Kidney capillary endothelial cell (primary cell): ENCODE results near the gene KCNIP1.
A peak's percentile ranks its signal among the peaks of the same experiment; 100 is the strongest.

Experiments used
- DNase-seq: peaks from one replicate; pipeline ENCODE4 v3.0.0-alpha.2; 2018; ENCODE audit warnings: low spot score

The KCNIP1 gene

DNA sequence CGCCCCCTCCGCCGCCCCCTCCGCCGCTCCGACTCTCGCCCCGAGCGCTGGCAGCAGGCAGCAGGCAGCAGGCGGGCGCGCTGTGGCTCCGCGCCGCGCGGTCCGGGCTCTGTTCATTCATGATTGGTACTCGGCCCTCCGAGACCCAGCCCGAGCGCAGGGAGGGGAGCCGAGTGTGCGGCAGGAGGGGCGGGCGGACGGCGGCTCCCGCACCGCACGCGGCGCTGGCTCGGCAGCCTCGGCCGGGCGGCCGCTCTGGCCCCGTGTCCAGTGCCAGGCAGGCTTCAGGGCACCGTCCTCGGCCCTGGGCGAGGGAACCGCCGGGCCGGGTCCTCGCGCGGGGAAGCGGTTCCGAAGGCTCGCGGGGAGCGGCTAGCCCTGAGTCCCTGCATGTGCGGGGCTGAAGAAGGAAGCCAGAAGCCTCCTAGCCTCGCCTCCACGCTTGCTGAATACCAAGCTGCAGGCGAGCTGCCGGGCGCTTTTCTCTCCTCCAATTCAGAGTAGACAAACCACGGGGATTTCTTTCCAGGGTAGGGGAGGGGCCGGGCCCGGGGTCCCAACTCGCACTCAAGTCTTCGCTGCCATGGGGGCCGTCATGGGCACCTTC, at the start of gene KCNIP1:
KCNIP1 (plus strand) TSS at position 31 of the 607 bp plus-strand sequence.
- no peak for DNase-seq

DNA sequence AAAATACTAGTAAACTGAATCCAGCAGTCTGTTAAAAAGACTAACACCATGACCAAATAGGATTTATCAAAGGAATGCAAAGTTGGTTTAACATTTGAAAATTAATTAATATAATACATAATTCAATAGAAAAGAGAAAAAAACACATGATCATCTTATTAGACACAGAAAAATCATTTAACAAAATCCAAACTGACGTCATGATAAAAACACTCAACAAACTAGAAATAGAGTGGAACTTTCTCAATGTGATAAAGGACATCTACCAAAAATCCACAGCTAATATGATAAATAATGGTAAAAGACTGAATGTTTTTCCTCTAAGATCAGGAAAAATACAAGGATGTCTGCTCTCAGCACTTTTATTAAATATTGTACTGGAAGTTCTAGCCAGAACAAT, 40.4 kb upstream of the KCNIP1 start:
- no peak for DNase-seq

DNA sequence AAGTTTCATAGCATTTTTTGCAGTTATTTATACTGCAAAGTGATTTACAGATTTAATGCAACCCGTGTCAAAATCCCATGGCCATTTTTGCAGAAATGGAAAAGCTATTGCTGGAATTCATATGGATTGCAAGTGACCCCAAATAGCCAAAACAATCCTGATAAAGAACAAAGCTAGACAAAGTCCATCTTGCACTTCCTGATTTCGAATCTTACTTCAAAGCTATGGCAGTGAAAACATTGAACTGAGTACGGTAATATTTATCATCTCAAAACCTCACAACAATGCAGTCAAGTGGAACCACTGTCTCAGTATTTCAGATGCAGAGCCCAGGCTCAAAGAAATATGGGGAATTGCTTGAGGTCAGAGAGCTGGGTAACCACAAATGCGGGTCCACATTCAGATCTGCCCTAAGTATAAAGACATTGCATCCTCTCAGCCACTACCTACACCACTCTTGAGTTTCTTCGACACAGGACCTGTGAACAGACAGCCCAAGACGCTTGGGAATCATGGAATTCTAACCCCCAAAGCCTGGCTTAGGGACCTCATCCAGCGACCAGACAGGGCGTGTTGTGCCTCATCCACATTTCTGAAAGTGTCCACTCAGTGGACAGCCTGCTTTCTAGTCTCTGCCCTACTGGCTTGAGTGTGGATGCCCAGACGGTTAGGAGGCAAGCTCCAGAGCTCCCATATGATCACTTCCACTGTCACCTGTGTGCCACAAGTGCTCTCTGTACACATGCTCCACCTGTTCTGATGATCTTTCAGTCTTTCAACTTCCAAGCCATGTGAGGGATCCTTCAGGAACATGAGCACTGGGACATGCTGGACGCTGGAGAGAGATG, 39.3 kb upstream of the KCNIP1 start:
- DNase-seq: no peak

DNA sequence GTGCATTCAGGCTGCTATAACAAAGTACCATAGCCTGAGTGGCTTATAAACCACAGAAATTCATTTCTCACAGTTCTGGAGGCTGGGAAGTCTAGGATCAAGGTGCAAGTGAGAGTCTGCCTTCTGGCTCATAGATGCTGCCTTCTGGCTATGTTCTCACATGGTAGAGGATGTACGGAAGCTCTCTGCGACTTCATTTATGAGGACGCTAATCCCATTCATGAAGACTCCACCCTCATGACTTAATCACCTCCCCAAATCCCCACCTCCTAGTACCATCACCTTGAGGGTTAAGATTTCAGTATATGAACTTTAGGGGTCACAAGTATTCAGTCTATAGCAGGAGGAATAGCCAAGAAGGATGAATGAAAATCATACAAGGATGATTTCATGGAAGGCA, 37.3 kb upstream of the KCNIP1 start:
- DNase-seq: no peak

DNA sequence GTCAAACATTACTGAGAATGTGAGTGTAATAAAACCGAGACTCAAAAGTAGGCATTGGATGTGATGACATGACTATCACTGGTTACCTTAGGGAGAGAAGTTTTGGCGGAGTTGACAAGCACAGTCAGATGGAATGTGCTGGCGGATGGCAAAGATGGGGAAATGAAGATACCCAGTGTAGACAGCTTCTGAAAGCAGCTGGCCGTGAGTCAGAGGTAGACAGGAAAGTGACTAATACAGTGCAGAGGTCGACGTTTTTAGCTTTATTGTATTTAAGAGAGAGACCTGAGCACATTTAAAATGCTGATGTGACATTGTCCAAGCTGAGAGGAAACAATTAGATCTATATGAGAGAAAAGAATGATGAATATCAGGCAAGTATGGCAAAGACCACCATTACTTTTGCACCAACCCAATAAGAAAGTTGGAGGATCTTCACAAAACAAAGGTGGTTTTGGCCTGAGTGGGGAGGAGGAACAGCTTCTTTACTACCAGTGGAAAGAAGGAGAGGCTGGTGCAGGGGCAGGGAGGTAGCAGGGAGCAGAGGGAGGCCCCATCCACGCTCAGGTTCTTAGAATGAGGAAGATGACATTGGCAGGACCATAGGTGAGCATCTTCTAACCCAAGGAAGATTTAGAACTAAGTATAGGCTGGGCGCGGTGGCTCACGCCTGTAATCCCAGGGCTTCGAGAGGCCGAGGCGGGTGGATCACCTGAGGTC, 36.7 kb upstream of the KCNIP1 start:
- DNase-seq: peak; percentile 94

DNA sequence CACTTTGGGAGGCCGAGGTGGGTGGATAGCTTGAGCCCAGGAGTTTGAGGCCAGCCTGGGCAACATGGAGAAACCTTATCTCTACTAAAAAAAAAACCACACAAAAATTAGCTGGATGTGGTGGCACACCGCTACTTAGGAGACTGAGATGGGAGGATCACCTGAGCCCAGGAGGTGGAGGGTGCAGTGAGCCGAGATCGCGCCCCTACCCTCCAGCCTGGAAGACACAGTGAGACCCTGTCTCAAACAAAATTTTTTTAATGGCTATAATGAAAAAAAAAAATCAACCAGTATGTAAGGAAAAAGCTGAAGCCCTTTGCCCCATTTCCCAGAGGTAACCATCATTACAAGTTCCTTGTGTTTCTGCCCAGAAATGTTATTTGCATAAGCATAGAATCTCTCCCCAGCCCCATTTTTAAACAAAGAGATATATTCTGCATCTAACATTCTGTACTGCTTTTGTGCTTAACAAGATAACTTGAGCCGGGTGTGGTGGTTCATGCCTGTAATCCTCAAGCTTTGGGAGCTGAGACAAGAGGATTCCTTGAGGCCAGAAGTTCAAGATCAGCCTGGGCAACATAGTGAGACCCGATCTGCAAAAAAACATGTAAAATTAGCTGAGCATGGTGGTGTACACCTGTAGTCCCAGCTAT, 35.1 kb upstream of the KCNIP1 start:
- no peak for DNase-seq

DNA sequence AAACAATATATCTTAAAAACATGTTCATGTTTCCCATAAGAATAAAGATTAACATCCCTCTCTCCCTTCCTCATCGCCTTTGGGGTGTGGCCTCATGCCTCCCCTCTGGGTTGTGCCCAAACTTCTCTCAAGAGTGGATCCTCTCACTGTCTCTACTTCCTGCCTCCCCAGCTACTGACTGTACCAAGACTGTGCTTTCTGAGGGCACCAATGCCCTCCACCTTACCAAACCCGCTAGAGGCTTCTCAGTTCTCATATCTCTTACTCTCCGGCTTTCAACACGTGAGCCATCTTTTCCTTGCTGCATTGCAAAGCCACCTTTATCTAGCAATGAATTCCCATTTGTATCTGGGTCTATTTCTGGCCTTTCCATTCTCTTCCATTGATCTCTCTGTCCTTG, 34.4 kb upstream of the KCNIP1 start:
- no peak for DNase-seq

DNA sequence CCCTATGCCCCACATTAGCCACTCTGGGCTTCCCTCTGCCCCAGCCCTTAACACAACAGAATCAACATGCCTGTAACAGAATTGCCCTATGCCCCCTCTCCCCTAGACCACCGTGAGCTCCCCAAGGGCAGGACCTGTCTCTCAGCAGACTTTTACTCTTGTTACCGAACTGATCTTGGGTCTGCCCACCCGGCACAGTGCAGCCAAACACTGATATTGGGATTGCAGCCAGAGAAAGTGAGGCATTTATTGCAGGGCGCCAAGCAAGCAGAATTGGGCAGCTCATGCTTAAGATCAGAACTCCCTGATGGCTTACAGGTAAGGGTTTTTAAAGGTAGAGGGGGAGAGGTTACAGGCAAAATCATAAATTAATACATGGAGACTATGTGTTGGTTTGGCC, 33.5 kb upstream of the KCNIP1 start:
- DNase-seq: no peak

DNA sequence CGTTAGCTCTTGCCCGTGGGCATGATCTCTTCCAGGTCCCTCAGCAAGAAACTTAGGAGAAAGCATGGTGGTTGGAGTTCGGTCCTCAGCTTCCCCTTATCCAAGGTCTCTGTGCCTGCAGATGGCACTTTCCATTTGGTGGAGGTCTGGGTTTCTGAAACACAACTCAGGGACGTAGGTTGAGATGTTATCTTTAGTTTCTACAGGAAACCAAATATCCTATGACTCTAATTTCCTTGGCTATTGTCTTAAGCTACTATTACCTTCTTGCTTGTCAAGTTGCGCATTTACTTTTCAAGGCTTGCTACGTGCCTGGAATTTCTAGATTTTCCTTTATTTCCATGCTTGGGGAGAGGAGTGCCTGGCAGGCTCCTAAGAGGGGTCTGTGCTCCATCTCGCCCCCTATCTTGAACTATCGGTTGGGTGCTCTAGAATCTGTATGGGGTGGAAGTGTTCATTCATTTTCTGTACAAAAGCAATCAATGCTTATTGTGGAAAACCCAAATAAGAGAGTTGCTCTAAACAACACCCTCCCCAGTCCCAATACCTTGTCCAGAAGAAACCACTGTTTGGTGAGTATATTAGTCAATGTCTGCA, 32.9 kb upstream of the KCNIP1 start:
- peak; percentile 31 for DNase-seq

DNA sequence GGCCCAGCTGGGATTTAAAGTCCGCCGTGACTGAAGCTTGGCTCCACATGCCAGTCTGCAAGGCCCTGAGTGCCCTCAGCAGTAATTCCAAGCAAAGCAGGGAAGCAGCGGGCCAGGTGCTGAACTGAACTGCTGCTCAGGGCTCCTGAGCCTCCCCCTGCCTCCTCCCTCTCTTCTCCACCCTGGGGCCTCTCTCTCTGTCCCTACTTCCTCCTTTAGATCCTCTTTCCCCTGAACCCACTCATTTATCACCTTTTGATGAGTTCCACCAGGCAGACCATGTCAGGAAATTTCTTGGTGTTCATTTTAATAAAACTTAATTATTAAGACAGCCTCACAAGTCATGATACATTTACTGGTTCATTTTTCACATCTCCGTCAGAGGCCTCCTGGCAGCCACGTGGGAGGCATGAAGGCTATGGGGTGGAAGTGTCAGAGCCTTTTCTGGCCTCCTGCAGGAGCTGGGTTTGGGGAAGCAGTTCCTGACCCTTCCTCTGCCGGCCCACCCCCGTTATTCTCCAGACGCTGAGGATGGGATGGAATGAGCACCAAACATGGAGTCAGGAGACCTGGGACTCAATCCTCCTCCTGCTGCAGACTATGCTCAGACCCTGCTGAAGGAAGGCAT, 32.2 kb upstream of the KCNIP1 start:
- no peak for DNase-seq

DNA sequence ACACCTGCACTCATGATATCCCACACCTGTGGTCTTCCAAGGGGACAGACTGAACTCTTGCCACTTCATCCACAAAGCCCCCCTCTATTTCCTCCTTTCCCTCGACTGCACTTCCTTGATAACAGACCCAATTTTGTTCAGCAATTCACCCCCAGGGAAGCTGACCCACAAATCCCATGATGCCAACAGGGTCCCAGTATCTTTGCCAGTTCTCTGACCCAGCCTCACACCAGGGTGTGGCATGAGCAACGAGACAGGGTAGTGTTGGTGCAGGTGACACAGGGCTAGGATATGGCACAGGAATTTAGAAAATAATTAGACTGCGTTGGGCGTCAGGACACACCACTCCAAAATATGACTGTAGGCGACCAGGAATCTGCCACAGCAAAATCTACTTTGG, 30.2 kb upstream of the KCNIP1 start:
- no peak for DNase-seq

DNA sequence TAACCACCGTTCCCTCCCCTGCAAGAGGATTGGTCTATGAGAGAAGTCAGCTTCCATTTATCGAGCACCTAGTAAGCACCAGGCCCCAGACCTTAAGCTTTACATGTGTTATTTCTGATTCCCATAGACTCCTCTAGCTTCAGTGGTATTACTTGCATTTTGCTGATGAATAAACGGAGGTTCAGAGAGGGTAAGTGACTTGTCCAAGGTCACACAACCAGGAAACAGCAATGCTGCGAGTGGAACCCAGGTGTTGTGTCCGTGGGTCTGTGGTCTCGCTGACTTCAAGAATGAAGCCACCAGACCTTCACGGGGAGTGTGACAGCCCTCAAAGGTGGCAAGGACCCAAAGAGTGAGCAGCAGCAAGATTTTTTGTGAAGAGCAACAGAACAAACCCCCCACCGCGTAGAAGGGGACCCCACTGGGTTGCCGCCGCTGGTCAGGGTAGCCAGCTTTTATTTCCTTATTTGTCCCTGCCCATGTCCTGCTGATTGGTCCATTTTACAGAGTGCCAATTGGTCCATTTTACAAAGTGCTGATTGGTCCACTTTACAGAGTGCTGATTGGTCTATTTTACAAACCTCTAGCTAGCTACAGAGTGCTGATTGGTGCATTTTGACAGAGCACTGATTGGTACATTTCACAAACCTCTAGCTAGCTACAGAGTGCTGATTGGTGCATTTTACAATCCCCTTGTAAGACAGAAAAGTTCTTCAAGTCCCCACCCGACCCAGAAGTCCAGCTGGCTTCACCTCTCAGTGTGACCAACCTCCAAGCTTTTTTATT, 29.1 kb upstream of the KCNIP1 start:
- DNase-seq: no peak

DNA sequence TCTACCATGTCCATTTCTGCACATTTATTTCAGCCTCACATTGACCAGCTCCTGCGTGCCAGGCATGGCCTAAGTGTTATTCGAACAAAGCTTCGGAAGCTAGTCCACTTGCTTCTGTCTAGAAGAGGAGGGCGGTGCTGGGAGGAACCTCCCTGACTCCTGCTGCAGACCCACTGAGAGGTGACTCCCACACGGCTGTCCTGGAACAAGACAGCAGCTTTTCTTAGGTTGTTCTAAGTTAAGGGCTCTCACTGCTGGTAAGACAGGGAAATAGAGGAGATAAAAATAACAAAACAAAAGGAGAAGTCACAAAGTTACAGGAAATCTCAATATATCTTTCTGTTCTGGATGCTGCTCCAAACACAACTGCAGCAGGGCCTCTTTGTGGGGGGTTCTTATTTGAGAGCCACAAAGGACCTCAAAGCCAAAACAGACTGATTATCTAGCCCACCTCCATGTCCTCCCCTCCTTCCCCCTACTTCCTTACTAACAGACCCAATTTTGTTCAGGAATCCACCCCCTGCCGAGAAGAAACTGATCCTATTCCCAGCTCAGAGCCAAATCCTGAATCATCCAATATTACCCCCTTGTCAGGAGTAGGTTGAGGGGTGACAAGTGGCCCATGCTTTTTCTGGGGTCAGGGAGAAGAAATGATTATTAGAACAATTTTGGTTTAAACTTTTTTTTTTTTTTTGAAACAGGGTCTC, 28.4 kb upstream of the KCNIP1 start:
- DNase-seq: no peak

DNA sequence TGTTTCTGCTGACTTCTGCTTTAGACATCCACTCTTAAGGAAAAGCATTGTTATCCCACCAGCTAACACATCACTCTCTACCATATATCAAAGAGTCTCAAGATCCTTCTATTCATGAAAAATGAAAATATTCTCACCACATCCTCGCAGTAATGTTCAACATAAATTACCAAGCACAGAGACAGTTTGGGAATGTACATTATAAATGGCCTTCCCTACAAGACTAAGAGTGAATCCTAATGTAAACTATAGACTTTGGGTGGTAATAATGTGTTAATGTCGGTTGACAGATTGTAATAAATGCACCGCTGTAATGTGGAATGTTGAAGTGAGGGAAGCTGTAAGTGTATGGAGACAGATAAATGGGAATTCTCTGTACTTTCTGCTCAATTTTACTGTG, 27.1 kb upstream of the KCNIP1 start:
- no peak for DNase-seq

DNA sequence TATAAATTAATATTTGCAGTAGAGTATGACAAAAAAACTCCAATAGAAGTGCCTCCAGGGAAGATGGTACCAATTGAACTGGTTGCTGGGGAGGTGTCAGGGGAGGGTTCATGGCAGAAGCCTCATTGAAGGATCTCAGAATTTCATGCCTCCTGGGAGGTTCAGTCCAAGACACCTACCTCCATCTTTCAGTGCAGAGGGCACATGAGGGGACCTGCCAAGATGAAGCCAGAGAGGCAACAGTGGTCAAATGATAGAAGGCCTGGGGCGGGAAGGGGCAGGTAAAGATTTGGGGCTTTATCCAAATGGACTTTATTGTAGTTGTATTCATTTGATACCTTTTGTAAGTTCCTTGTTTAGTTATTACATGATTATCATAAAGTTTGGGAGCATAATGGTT, 25.9 kb upstream of the KCNIP1 start:
- no peak for DNase-seq

DNA sequence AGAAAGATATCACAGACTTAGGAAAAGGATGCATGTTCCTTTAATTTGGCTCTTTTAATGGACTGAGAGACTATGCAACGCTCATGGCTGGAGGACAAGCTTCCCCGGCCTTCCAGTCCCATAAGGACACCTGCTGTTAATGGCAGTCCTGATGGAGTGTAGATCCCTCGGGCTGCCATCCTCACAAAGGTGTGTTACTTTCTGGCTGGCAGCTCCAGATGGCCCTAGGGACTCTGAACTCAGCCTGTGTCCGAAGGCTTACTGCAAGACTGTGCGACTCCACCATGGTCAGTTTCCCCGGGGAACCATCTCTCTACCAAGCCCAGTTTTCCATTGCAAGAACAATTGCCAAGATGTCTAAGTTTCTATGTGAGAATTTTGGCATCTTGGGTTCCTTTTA, 25.5 kb upstream of the KCNIP1 start:
- DNase-seq: no peak

DNA sequence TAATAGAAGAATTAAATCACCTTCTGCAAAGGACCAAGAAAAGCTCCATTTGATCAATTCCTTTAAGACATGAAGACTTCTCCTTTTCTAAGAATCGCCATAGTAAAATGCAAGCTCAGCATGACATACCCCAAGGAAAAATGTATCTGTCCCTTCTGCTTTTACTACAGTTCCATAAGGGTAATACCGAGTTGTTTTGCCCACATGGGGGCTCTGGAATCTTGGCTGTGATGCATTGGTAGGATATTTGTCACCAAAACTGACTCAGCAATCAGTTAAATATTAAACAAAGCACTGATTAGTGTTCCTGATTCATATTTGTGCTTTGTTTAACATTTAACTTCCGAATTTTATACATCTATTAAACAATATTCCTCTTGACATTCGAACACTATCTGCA, 24.3 kb upstream of the KCNIP1 start:
- DNase-seq: peak; percentile 73

DNA sequence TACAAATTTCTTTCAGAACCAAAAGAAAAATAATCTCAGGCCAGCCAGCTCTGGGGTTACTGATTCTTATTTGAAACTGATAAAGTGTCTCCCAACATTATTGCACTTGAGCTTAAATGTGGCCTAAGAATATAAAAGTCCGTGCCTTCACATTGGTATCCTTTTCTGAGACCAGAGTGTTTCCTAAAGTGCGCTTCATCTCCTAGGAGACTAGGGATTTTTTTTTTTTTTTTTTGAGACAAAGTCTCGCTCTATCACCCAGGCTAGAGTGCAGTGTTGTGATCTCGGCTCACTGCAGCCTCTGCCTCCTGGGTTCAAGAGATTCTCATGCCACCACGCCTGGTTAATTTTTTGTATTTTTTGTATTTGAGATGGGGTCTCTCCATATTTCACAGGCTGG, 23.6 kb upstream of the KCNIP1 start:
- no peak for DNase-seq

DNA sequence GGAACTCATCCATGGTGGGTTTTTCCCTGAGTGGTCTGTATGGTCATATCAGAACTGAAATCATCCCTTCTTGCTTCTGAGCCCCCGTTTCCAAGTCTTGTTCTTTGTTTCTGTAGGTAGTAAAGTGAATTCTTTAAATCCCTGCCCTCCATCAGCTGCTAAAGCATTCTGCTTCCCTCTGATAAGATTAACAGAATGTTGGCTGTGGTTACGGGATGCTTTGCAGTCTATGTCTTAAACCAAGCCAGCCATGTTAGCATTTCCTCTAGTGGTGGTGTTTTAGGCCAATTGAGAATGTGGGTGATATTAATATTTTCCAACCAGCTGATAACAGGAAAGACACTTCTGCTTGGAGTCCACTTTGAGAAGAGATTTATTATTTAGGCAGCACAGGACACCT, 22.0 kb upstream of the KCNIP1 start:
- DNase-seq: no peak

DNA sequence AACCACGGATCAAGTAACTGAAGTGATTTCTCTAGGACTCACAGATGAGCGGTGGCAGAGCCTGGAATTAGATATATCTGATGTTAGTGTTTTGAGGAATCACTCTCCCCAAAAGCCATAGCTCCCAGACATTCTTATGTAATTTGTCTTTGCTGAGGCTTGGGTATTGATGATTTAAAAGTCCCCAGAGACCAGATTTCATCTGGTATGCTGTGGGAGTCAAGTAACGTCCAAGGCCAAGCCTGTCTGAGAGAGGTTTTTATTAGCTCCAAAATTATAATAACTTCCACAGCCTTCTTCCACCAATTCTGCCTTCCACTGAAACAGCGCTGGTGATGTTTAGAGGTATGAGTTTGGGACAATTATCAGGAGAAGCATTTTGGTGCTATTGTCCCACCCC, 21.3 kb upstream of the KCNIP1 start:
- DNase-seq: no peak
